ENCODE results near the gene ANP32A.

- TF ChIP-seq GATA2 (IDR thresholded peaks at IDR 0.05; ENCODE audit: low read depth, low read length) = no peak
- TF ChIP-seq GATA3 (IDR thresholded peaks at IDR 0.05; ENCODE audit: low read depth, low read length) = no peak
These were observed 8.4 kb upstream of the ANP32A start for GRCh38 chr15:68829068-68829467.

Measured in SH-SY5Y (cell line).